GM10248 (cell line): ENCODE data around the gene SUSD4.

Experiments
- CTCF ChIA-PET: fragments of 300-600 bp; sonication (Branson Sonifier 250); formaldehyde crosslinking; extraction: SDS; loops from one replicate; lab custom pipeline; 2021; ENCODE audit warnings: antibody characterized with exemption; lab: Yijun Ruan, JAX
- POLR2A ChIA-PET: fragments of 350-650 bp; sonication (Branson Sonifier 250); formaldehyde crosslinking; extraction: SDS; loops from one replicate; lab custom pipeline; 2020; ENCODE audit warnings: antibody characterized with exemption; lab: Yijun Ruan, JAX
- DNase-seq: peaks from one replicate; pipeline ENCODE4 v3.0.0; 2012; ENCODE audit errors: extremely low spot score
- TF ChIP-seq, protein P1 (sequence below): IDR thresholded peaks from 2 replicates; pipeline ENCODE4 v1.5.1; 2012; ENCODE audit warnings: mild to moderate bottlenecking, low read depth; ENCODE audit errors: extremely low read depth, missing control alignments, control extremely low read depth

The SUSD4 gene

DNA sequence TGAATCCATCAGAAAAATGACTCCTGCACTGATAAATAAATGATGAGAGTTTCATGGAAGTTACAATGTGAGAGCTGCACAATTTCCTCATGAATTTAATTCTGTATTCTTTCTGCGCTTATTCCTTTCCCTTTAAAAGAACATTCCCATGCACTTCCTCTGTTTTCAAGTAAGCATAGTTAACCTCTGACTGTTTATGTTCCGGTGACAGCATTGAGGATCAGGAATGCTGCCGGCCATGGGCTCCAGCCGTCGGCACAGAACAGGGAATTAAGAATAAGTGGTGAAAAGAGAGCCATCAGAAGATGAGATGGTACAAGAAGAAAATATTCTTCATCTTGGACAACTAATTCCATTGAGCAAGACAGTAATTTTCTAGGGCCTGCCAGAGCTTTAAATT is 65.3 kb downstream of the SUSD4 start:
- CTCF ChIA-PET, result no interaction called here
- POLR2A ChIA-PET, result no interaction called here
- DNase-seq, result no peak
- TF ChIP-seq, protein P1, sequence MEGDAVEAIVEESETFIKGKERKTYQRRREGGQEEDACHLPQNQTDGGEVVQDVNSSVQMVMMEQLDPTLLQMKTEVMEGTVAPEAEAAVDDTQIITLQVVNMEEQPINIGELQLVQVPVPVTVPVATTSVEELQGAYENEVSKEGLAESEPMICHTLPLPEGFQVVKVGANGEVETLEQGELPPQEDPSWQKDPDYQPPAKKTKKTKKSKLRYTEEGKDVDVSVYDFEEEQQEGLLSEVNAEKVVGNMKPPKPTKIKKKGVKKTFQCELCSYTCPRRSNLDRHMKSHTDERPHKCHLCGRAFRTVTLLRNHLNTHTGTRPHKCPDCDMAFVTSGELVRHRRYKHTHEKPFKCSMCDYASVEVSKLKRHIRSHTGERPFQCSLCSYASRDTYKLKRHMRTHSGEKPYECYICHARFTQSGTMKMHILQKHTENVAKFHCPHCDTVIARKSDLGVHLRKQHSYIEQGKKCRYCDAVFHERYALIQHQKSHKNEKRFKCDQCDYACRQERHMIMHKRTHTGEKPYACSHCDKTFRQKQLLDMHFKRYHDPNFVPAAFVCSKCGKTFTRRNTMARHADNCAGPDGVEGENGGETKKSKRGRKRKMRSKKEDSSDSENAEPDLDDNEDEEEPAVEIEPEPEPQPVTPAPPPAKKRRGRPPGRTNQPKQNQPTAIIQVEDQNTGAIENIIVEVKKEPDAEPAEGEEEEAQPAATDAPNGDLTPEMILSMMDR, result no peak

DNA sequence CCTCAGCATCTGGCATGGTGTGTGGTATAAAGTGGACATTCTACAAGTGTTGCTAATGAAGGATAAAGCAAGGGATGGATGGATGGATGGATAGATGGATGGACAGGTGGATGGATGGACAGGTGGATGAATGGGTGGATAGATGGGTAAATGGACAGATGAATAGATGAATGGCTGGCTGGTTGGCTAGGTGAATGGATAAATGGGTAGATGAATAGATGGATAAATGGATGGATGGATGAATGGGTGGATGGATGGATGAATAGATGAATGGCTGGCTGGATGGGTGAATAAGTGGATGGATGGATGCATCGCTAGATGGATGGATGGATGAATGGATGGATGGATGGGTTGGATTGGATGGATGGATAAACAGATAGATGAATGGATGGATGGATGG is 66.2 kb downstream of the SUSD4 start:
- DNase-seq, result no peak
- TF ChIP-seq, protein P1, result no peak
- ChIA-PET CTCF (no interaction called here), POLR2A (no interaction called here)

DNA sequence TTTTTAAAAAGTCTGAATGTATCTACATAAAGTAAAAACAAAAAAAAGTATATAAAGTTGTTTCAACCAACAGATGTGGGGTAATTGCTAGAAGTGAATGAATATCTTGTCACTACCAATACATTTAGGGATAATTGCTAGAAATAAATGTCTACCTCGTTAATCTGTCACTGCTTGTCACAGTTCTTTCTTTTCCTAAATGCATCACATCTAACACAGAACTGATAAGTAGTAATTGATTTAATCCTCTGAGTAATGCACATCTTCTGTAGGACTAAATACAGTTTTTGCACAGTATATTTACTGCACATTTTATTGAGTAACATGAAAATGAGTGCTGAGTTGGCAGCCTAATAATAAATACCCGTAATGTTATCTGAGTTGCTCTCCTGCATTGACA is 72.2 kb downstream of the SUSD4 start:
- ChIA-PET POLR2A (no interaction called here), CTCF (no interaction called here)
- TF ChIP-seq, protein P1, result no peak

DNA sequence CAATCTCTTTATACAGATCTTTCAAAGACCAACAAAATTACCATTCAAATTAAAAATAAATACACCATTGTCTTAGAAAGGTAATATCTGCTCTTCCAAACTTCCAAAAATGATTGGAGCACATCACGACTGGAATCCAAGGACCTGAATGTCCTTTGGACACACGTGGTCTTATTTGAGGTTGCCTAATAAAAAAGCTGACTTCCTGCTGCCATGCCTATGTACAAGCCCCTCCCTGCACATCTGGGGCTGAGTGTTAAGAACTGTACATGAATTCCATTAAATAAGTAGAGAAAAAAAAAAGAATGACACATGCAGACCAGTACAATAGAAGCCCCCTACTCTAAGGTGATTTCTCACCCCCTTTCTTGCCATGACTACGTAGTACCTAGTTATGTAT is 73.6 kb downstream of the SUSD4 start:
- no peak for DNase-seq
- TF ChIP-seq, protein P1, result no peak
- CTCF ChIA-PET, result no interaction called here
- POLR2A ChIA-PET, result no interaction called here

More for the DNA sequence above, 72.2 kb downstream of the SUSD4 start:
- no peak for DNase-seq

DNA sequence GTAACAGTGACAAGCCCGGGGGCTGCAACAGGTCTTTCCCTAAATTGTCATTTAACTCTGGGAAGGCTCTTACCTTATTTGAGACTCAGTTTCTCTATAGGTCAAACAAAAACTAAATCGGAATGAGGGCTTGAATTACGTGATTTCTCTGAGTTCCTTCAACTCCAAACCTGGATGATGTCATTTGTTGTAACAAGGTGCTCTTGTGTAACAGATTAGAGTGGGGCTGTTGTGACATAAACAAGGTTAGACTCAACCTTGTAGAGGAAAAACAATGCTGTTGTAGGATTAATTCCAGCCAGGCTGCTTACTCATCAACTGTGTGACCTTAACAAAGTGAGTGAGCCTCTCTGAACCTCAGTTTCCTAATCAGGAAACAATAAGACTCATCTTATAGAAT is 74.4 kb downstream of the SUSD4 start:
- TF ChIP-seq, protein P1, result no peak
- DNase-seq, result no peak
- ChIA-PET CTCF (no interaction called here), POLR2A (no interaction called here)

DNA sequence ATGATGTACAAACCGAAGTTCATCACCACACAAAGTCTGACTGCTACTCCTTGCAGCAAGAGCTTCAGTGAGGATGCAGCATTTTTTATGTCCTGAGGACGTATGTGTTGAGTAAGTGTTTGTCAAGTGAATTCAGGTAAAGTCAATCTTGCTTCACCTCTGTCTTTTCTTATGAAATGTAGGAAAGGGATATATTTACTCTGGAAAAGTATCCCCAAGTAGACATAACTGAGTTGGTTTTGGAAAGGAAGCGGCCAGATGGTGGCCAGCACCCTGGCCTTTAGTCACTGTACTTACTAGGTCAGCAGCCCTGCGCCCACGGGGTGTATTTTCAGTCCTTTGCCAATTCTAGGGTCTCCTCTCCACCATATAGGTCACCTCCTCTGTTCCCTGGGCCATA is 75.2 kb downstream of the SUSD4 start:
- CTCF ChIA-PET, result no interaction called here

More for the DNA sequence above, 75.2 kb downstream of the SUSD4 start:
- DNase-seq, result no peak
- POLR2A ChIA-PET, result no interaction called here
- TF ChIP-seq, protein P1, result no peak
